HG03103 (cell line): ENCODE data around the gene PCDH9.
A peak's percentile ranks its signal among the peaks of the same experiment; 100 is the strongest.

Source experiments
- ATAC-seq: cut with Tn5 transposase; IDR thresholded peaks from one replicate; pipeline ENCODE4 v1.9.1; 2021; ENCODE audit warnings: low read depth; ENCODE audit not compliant: unreplicated experiment

Gene PCDH9

GRCh38 chr13:67049744-67050143 lies 180.4 kb downstream of the PCDH9 start:
- ATAC-seq = no peak

GRCh38 chr13:67048821-67049150 lies 181.3 kb downstream of the PCDH9 start:
- ATAC-seq = no peak

- ATAC-seq = peak; percentile 81
Measured at GRCh38 chr13:67048084-67048820, 181.9 kb downstream of the PCDH9 start.

- no peak for ATAC-seq
Measured at GRCh38 chr13:67045357-67045756, 184.8 kb downstream of the PCDH9 start.

GRCh38 chr13:67043901-67044300 lies 186.2 kb downstream of the PCDH9 start:
- no peak for ATAC-seq

- no peak for ATAC-seq
Measured at GRCh38 chr13:67042556-67042955, 187.6 kb downstream of the PCDH9 start.

- ATAC-seq = no peak
Measured at GRCh38 chr13:67036699-67037457, 193.3 kb downstream of the PCDH9 start.

GRCh38 chr13:67033170-67033569 lies 197.0 kb downstream of the PCDH9 start:
- no peak for ATAC-seq

- no peak for ATAC-seq
Measured at GRCh38 chr13:67023130-67023876, 206.8 kb downstream of the PCDH9 start.

- ATAC-seq = no peak
Measured at GRCh38 chr13:67018775-67019174, 211.4 kb downstream of the PCDH9 start.

GRCh38 chr13:67017276-67017675 lies 212.9 kb downstream of the PCDH9 start:
- no peak for ATAC-seq

GRCh38 chr13:67015976-67016600 lies 214.0 kb downstream of the PCDH9 start:
- no peak for ATAC-seq

- no peak for ATAC-seq
Measured at GRCh38 chr13:67014399-67014798, 215.7 kb downstream of the PCDH9 start.

- ATAC-seq = no peak
Measured at GRCh38 chr13:67013709-67014108, 216.4 kb downstream of the PCDH9 start.

- ATAC-seq = no peak
Measured at GRCh38 chr13:67008075-67008668, 222.0 kb downstream of the PCDH9 start.

GRCh38 chr13:67004511-67004910 lies 225.6 kb downstream of the PCDH9 start:
- ATAC-seq = no peak

- no peak for ATAC-seq
Measured at GRCh38 chr13:67003743-67004142, 226.4 kb downstream of the PCDH9 start.

- no peak for ATAC-seq
Measured at GRCh38 chr13:67001363-67001762, 228.8 kb downstream of the PCDH9 start.

- ATAC-seq = no peak
Measured at GRCh38 chr13:66996503-66996902, 233.6 kb downstream of the PCDH9 start.

- ATAC-seq = peak; percentile 62
Measured at GRCh38 chr13:66995203-66995611, 234.9 kb downstream of the PCDH9 start.
